GM20000 (cell line): Measurements from ENCODE around the gene KNTC1.
A peak's percentile ranks its signal among the peaks of the same experiment; 100 is the strongest.
"Not testable (repeated sequence)": the region's sequence is repeated elsewhere in the genome, so short reads cannot be mapped to it uniquely, and the experiment has no call there.

ENCODE experiments used
- DNase-seq: peaks from one replicate; pipeline ENCODE4 v3.0.0; 2012; ENCODE audit warnings: low spot score
- CTCF ChIP-seq: IDR thresholded peaks from 2 replicates; pipeline ENCODE4 v1.5.1; 2012; ENCODE audit warnings: mild to moderate bottlenecking, control low read depth; ENCODE audit errors: extremely low read depth, missing control alignments

KNTC1 gene

DNA sequence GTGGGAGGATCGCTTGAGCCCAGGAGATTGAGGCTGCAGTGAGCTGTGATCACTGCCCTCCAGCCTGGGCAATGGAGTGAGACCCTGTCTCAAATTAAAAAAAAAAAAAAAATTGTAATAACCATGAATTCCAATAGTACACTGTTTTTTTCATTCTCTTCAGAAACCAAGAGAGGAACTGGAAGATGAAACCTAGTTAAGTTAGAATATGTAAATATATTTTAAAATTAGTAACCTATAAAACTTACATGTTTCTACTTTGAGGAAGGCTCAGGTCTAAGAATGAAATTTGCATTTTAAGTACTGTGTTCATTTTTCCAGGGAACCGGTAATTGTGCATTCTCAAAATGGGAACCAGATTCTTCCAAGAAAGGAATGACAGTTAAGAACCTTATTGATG, 18.8 kb downstream of the KNTC1 start:
- TF ChIP-seq CTCF: no peak
- DNase-seq: peak; percentile 26

GRCh38 chr12:122547330-122547729, 20.3 kb downstream of the KNTC1 start:
- no peak for DNase-seq
- no peak for TF ChIP-seq CTCF

DNA sequence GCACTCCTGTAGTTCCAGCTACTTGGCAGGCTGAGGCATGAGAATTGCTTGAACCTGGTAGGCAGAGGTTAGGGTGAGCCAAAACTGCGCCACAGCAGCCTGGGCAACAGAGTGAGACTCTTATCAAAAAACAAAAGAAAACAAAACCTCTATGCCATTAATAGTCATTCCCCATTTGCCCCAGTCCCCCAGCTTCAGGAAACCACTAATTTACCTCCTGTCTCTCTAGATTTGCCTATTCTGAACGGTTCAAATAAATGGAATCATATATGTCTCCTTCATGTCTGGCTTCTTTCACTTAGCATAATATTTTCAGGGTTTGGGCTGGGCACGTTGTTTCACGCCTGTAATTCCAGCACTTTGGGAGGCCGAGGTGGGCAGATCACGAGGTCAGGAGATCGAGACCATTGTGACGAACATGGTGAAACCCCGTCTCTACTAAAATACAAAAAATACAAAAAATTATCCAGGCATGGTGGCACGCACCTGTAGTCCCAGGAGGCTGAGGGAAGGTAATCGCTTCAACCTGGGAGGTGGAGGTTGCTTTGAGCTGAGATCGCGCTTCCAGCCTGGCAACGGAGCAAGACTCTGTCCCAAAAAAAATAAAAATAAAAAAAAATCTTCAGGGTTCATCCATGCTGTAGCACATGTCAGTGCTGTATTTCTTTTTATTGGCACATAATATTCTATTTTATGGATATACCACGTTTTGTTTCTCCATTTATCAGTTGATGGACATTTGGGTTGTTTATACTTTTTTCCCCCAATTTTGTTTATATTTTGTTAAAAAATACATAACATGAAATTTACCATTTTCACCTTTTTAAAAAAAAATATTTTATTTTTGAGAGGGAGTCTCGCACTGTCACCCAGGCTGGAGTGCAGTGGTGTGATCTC, 31.9 kb downstream of the KNTC1 start:
- no peak for TF ChIP-seq CTCF
- DNase-seq: peak; percentile 17

GRCh38 chr12:122560138-122560537, 33.1 kb downstream of the KNTC1 start:
- TF ChIP-seq CTCF: no peak
- DNase-seq: no peak

- no peak for DNase-seq
- no peak for TF ChIP-seq CTCF
Measured at GRCh38 chr12:122563361-122563760, 36.3 kb downstream of the KNTC1 start.

DNA sequence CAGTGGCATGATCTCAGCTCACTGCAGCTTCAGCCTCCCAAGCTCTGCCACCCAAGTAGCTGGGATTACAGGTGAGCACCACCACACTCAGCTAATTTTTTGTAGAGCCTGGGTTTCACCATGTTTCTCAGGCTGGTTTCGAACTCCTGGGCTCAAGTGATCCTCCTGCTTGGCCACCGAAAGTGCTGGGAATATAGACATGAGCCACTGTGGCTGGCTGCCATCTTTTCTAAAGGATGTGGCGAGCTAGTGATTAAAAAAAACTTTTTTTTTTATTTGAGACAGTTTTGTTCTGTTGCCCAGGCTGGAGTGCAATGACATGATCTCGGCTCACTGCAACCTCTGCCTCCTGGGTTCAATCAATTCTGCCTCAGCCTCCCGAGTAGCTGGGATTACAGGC, 39.8 kb downstream of the KNTC1 start:
- not testable (repeated sequence) for DNase-seq

GRCh38 chr12:122569288-122569687, 42.2 kb downstream of the KNTC1 start:
- no peak for TF ChIP-seq CTCF
- no peak for DNase-seq

DNA sequence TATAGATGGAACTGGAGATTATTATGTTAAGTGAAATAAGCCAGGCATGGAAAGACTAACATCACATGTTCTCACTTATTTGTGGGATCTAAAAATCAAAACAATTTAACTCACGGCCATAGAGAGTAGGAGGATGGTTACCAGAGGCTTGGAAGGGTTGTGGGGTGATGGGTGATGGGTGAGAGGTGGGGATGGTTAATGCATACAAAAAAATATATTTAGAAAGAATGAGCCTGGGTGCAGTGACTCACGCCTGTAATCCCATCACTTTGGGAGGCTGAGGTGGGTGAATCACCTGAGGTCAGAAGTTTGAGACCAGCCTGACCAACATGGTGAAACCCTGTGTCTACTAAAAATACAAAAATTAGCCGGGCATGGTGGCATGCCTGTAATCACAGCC, 43.0 kb downstream of the KNTC1 start:
- DNase-seq: not testable (repeated sequence)
